DMS153 (cell line): ENCODE results near the gene FAM114A1.
"Not testable (repeated sequence)": the region's sequence is repeated elsewhere in the genome, so short reads cannot be mapped to it uniquely, and the experiment has no call there.

Experiments used
- DNase-seq: peaks from one replicate; lab custom pipeline; 2025; lab: John Stamatoyannopoulos, UW

FAM114A1 gene

DNA sequence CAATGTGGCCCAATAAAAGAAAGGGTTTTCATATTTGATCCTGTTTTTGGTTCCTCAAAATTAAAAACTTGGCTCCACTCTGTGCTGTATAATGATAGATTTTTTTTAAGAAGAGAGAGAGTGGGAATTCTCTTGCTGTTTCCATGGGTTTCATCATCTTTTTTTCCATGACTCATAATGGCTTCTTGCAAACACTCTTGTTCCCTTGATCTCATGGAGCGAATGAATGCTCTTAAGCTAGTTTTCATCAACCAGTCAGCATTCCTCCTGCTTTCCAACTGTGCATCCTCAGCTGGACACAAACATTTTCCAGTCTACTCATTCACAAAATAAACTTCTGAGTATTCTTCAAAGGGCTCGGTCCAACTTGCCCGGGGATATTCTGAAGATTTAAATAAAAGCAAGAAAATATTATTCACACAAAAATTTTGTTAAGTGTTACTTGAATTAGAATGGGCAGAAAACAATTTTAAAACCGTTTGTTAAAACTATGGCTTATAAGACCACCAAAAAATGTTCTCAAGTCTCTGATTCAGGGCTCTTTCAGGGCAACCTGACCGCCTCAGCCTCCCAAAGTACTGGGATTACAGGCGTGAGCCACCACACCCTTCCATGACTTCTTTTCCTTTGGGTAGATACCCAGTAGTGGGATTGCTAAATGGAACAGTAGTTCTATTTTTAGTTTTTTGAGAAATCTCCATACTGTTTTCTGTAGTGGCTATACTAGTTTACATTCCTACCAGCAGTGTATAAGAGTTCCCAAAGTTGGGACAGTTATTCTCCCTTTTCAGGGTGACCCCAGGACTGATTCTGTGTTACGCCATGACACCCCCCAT lies 99.9 kb downstream of the FAM114A1 start:
- no peak for DNase-seq

DNA sequence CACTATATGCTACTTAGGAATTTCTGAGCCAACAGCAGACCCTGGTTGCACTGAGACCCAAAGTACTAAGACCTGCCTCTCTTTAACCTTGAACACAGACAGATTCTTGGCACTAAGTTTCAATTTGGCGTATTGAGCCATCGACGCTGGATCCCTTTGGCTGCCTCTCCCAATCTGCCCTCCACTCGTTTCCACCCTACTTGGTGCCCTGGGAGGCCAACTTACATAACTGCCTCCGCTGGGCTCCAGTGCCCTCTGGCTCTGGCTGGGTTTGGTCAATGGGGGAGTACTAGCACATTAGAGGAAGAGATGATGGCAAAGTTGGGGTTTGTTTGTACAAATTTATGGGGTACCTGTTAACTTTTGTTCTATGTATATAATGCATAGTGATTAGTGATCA lies 101.1 kb downstream of the FAM114A1 start:
- DNase-seq: no peak

DNA sequence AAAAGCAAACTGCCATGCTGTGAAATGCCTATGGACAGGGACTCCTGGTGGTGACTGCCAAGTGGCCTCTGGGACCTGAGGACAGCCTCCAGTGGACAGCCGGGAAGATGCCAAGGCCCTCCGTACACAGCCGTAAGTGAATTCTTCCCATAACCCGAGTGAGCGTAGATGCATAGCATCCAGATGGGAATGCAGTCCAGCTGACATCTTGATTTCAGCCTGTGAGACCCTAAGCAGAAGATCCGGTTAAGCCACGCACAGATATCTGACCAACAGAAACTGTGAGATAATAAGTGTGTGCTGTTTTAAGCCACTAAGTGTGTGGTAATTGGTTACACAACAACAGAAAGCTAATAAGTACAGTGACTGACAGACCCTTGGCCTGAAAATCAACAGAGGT lies 108.7 kb downstream of the FAM114A1 start:
- DNase-seq: no peak

DNA sequence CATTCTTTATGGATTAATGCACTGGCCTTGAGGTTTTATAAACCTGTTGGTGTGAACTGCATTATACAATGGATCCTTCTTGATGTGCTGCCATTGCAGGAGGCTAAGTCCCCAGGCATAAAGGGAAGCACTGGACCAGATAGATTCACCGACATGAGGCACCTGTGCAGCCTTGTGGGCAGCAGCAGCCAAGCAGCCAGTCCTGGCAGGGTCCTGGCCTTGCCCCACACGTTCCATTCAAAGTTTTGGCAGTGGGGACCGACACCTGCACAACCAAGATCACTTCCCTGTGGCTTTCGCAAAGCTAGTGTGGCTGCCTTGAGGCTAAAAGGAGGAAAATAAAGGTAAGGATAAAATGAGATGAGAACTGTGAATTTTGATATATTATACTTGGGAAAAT lies 111.5 kb downstream of the FAM114A1 start:
- DNase-seq: no peak

DNA sequence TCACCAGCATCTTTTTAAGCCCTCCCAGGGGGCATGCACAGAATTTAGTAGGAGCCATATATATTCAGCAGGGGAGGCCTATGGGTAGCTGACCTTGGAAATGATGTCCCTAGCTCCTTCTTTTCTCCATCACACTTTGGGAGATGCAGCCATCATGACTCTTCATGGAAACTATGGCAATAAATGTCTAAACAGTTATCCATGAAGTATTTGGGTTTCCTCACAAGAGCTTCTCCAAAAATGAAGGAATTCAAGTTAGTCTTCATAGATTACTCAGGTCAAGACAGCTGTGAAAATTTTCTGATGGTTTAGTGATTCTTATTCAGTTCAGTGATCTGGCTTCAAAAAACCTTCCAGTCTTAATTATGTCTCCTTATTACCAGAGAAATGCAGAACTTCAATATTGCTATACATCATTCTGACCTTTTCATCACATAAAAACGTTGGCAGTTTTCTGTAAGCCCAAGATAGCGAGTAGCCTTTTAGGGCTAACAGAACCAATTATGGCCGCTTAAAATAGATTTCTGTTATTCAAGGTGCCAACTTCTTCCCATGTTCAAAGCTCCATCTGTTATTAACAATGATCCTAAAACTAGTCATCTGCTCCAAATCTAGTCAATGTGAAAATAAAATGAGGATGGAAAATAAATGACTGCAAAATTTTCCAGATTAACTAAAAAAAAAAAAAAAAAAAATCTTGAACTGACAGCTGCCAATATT lies 112.1 kb downstream of the FAM114A1 start:
- DNase-seq: no peak

DNA sequence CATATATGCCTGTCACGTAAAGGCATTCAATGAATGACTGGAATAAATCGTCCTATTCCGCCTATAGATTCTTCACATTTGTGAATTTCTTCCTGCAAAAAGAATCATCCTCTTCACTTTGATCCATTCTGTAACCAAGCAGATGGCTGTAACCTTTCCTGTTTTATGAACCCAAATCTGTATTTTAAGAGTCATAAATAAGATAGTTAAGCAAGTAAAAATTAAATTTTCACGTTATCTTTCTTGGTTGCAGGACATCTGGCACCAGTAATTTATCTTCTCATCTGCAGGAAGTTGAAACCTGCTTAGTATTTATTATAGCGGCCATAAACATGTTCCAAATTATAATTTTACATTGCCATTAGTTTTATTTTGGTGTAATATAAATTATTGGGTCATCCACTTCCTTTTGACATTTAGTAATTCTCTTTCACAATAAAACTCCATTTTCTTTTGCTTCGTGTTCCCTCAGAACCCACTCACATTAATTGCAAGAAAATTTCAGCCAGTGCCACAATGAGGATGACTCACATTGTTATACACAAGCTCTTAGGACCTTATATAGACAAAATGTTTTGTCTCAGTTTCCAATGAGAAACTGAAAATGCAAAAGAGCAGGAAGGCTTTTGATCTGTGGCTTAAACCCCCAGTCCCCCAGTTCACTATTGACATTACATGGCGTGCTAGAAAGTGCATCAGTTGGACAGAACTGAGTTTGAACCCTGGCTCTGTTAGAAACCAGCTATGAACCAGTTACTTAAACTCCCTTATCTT lies 113.5 kb downstream of the FAM114A1 start:
- DNase-seq: no peak

DNA sequence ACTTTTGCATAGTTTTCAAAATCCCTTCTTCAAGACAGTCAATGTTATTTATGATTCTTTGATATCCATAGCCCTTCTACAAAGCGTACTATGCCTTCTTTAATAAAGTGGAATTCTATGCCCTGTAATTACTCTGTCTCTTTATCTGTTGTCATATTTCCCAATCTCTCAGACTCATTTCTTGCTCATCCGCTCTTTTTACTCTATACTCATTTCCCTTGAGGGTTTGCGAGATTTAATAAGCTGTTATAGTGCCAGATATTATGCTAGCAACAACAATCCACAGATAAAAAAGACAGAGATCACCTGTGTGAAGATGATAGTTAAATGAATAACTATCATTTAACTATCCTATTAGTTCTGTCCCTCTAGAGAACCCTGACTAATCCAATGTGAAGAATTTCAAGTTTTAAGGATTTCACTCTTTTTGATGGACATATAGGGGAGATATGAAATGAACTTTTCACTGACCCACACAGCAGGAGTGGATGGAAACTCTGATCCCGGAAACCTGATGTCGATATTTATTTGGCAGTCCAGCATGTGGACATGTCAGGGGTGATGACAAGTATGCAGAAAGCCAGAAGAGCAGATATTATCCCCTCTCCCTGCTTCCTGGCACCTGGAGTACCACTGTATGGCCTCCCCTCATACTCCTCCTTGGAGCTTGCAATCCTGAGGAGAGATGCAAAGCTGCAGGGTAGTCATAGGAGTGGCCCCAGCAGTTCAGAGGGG lies 114.9 kb downstream of the FAM114A1 start:
- no peak for DNase-seq

DNA sequence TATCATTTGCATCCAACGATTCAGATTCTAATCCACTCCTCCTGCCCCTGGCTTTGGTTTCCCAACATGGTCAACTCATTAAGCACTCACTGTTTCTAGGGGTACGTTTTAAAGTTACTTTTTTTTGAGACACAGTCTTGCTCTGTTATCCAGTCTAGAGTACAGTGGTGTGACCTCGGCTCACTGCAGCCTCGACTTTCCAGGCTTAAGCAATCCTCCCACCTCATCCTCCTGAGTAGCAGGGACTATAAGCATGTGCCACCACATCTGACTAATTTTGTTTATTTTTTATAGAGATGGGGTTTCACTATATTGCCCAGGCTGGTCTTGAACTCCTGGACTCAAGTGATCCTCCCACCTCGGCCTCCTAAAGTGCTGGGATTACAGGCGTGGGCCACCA lies 115.7 kb downstream of the FAM114A1 start:
- no peak for DNase-seq

DNA sequence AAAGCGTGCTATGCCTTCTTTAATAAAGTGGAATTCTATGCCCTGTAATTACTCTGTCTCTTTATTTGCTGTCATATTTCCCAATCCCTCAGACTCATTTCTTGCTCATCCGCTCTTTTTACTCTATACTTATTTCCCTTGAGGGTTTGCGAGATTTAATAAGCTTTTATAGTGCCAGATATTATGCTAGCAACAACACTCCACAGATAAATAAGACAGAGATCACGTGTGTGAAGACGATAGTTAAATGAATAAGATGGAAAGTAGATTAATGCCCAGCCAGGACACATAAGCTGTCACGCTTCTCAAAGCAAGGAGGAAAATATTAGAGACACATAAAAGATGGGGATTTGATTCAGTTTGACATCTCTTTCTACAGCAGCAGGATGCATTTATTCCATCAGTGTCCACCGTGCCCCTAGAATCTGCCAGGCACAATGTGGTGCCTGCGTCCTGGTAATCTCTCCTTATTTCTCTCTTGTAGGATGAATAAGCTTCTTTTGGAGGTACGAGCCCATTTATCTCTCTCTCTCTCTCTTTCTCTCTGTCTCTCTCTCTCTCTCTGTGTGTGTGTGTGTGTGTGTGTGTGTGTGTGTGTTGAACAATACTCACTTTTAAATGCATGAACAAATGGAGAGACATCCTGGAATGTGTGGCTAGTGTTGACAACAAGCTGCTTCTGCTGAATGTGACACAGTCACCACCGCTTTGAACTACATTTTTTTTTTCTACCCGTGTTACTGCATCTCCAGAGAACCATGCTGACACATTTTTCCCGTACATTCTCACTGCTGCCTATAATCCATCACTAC lies 116.4 kb downstream of the FAM114A1 start:
- no peak for DNase-seq

DNA sequence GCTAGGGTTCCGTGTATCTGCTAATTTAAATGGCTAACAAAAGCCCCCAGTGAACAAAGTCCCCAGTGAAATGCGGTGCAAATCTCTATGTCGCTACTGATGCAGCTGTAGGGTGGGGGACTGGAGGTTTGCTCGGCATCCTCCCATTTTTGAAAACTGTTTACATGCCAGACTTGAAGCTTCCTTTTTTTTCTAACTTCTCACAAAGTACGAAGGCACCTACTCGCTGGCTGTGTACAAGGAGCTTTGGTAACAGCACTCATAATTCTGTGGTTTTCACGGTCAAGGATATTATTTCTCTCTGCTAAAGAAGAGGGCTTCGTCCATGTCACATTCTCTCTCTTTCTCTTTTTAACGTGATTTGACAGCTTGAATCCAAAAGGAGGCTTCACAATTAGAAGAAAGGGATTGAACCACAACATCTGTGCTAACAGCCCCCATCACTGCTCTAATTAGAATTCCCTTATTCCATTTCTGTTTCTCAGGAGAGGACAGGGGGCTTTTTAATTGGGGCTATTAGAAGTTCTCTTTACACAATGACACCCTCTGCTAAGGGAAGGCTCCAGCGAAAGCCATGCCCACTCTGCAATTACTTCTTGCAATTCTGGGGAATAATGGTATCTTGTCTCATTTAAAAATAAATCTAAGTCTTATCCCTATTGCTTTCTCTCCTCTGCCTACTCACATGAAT lies 117.9 kb downstream of the FAM114A1 start:
- DNase-seq: no peak

DNA sequence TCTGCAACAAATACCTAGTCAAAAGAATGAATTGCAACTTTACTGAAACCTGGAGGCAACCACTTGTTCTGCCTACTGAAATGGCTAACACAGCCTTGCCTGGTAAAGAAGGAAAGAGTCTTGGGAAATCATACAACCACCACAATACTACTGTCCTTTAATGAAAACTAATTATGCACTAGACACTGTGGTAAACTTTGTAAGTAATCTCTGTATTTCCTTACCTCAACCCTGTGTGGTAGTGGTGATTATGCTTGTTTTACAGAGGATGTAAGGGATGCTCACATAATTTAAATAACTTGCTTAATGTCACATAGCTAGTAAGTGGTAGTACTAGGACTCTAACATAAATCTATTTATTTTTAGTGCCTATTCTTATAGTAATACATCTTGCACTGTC lies 119.9 kb downstream of the FAM114A1 start:
- DNase-seq: no peak

DNA sequence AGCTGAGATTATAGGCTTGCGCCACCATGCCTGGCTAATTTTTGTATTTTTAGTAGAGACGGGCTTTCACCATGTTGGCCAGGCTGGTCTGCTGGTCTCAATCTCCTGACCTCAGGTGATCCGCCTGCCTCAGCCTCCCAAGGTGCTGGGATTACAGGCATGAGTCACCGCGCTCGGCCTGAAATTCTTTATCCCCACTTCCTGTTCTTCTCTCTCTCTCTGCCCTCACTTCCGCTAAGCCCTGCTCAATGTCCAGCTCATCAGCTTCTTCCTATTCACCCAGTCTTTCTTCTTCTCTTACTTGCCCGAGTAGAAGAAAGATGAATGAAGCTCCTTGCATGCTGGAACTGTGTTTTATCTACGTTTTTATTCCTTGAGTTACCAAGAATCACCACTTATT lies 120.7 kb downstream of the FAM114A1 start:
- not testable (repeated sequence) for DNase-seq

DNA sequence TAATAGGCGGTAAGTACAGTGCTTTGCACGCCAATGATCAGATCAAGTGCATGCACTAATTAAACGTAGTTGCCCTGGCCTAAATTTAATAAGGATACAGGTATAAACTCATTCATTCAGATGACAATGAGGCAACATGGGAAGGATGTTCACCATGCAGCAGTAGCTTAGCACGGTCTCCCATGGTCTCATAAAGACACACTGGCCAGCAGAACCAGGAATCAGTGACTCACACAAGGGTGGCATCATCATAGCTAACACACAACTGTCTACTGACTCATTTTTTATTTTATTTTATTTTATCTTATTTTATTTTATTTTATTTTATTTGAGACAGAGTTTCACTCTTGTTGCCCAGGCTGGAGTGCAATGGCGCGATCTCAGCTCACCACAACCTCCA lies 121.9 kb downstream of the FAM114A1 start:
- DNase-seq: no peak

DNA sequence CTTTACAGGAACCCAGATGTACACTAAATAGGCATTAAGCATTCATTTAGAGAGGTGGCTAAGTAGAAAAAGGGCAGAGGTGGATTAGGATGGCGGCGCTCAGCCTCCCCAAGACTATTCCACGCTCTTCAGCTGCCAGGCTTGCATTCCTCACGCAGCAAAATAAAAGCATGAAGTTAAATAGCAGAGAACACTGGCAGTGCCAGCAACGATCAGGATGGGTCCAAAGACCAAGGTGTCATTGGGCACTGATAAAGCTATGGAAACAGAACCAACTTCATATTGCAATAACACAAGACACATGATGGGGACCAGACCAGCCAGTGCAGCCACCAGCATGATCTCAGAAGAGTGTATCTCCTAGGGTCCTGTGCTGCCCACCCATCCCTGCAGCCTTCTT lies 122.6 kb downstream of the FAM114A1 start:
- DNase-seq: no peak

DNA sequence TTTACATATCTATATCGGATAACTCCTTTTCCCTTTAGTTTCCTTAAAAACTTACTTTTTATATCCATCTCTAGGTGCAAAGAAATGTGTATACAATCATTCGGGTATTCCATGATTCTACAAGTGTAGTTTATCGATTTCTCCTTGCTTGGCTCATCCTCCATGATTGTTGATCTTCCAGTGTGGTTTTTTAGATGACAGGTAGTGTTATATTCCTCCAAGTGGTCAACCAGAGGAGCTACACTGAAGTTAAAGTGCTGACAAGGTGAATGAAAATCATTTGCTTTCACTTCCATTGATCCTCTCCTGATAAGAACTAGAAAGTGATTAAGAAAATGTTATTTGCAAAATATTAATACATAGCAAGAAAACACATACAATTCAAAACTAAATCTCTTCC lies 126.1 kb downstream of the FAM114A1 start:
- no peak for DNase-seq

DNA sequence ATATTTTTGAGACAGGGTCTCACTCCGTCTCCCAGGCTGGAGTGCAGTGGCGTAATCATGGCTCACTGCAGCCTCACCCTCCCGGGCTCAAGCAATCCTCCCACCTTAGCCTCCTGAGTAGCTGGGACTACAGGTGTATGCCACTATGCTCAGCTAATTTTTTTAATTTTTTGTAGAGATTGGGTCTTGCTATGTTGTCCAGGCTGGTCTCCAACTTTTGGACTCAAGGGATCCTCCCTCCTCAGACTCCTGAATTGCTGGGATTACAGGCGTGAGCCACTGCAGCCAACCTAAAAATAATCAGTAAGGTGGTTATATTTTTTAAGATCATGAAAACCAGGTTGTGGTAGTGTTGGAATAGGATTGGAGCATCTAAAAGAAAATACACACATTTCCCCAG lies 126.5 kb downstream of the FAM114A1 start:
- no peak for DNase-seq
